Right lung (tissue), 5 donors: ENCODE measurements around the gene NXPH3. TPM values are rescaled to one million over a fixed set of nuclear protein-coding genes. Genes with fewer than 3 reads are reported as not detected.
A peak's percentile ranks its signal among the peaks of the same experiment; 100 is the strongest.
"Not testable (repeated sequence)": the region's sequence is repeated elsewhere in the genome, so short reads cannot be mapped to it uniquely, and the experiment has no call there.

Experiments
- DNase-seq, 2 donors: peaks; one replicate each; pipeline ENCODE4 v3.0.0-alpha.2; 2013
- polyA plus RNA-seq, 5 donors: library from polyadenylated mRNA; unstranded; fragments of 120-200 nt; gene quantifications; one replicate each; pipeline versions ENCODE4 v1.2.1 to v1.2.3, GENCODE V29; 2013; ENCODE audit warnings: inconsistent platforms in 1 of 5, low replicate concordance in 1 of 5; ENCODE audit not compliant: insufficient read length in 5 of 5, insufficient read depth in 1 of 5

NXPH3 gene
- polyA plus RNA-seq, 5 donors: 0.84 to 1.8 (median 1.2) TPM

DNA sequence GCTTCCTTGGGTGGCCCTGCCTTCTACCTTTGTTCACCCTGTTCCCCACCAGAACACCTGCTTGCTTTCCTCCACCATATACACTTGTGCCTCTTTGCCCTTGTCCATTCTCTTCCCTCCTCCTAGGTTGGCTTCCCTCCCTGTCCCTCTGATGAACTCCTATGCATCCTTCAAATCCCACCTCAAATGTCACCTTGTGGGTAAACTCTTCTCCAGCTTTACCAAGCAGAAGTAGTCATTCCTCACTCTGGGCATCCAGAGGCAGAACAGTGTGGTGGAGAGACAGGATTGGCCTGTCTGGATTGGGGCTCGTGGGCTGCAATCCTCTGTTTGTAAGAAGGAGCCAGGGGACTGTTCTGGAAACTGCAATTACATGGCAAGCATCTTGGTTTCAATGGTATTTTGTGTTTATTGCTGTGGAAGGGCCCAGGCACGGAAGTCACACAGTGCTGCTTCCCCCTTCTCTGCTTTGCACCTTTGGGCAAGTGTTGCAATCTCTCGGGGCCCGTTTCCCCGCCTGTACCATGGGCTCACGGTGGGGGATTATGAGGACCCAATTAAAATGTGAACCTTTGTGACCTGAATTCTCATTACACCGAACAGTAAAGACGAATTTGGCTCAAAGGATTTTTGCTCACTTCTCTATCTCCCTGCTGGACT lies 21.9 kb upstream of the NXPH3 start:
- no peak for DNase-seq

DNA sequence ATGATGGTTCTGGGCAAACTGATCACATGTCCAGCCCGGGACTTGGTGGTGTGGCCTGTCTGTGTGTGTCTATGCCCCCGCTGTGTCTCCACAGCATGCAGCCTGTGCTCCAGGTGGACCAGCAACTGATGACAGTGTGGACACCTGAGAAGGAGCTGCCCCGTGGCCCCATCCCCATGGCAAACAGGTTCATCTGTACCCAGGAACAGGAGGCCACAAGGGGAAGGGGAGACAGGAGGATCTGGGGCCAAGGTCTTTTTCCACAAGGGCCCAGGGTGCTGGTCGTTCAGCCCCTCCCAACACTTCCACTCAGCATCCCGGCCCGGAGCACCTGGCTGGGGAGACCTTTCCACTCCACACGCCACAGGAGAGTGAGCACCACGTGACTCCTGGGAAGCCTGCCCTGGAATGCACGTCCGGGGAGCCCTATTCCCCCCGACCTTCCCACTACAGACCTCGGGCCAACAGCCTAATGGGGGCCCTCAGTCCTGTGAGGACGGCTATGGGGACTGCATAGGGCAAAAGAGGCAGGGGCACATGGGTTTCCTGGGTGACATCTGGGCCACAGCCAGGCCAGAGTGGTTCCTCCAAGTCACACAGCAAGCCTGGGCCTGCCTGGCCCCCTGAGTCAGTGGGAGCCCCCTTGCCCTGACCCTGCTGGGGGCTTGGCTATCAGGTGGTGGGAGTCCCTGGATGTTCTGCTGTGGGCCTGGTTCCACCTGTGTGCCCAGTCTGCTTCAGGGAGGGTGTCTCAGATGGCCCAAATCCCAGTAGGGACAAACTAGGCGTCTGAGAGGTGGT lies 20.8 kb upstream of the NXPH3 start:
- no peak for DNase-seq

DNA sequence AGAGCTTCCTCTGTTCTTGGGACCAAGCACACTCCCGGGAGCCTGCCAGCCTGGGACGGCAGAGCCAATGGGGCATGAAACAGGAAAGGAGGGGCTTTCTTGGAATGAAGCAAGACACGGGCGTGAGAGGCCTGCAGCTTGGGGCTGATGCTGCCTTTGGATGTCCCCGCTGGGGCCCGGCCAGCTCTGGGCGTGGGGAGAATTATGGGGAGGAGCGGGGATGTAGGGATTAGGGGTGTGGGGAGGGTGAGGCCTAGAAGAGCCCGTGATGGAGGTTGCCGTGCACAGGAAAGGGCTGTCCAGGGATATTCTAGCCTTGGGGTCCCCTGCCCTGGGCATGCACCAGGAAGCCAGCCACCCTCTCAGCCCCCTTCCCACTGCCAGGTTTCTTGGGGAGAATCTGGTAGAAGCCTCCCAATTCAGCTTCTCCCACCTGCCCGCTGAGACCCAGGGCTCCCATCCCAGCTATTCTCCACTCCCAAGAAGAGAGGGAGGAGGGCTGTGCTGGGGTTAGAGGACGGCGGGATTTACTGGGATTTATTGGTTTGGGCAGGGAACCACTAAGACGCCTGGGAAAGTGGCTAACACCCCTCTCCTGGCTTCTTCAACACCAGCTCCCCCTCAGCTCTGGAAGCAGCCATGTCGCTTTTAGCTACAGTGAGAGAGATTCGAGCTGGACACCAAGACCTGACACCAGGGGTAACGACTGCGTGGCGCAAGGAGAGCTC lies 20.0 kb upstream of the NXPH3 start:
- no peak for DNase-seq

DNA sequence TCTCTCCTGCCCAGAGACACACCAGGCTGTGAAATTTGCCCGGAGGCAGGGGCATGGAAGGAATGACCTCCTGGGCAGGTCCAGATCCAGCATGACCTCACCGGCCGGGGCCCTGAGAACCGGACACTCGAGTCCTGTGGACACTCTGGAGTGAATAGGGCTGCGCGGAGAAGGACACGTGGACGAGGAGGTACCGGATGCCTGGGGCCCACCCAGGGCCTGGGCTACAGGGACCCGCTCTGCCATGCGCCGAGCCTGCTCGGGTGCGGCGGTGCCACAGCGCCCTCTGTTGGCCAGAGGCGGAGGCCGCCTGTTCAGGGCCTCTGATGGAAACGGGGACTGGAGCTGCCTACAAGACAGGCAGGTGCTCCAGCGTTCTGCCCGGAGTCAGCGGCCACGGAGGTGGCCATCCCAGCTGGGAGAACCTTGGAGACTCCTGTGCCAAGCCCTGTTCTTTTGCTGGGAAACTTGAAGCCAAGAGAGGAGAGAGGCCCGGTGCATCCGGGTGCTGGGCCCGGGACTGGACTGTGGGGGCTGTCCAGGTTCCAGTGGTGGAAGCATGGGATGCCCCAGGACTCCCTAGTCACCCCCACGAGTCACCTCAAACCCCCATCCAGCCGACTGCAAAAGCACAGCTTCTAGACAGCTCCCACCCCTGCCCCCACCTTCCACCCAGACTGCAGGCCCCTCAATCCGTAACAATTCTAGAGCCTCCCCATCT lies 19.3 kb upstream of the NXPH3 start:
- peak; percentile 60 to 74 for DNase-seq

DNA sequence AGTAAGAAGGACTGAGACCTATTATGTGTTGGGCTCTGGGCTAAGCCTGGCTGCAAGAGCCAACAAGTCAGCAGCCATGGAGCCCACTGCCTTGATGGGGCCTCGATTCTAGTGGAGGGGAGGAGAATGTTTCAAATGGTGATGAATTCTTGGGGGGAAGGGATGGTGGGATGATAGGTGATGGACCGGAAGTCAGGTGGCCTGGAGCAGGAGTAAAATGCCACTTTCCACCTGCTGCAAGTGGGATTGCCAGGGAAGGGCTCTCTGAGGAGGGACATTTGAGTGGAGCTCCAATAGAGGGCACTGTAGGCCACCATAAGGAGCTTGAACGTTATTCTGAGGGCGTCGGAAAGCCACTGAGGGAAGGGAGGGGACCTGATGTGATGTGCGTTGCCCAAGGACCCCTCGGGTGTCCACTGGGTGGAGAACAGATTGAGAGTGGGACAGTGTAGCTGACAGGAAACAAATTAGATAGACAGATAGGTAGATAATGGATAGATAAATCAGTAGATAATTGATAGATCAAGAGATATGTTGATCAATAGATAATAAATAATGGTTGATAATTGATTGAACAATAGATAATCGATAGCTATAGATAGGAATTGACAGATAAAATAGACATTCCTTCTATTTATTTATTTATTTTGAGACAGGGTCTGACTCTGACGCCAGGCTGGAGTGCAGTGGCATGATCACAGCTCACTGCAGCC lies 18.2 kb upstream of the NXPH3 start:
- no peak for DNase-seq

DNA sequence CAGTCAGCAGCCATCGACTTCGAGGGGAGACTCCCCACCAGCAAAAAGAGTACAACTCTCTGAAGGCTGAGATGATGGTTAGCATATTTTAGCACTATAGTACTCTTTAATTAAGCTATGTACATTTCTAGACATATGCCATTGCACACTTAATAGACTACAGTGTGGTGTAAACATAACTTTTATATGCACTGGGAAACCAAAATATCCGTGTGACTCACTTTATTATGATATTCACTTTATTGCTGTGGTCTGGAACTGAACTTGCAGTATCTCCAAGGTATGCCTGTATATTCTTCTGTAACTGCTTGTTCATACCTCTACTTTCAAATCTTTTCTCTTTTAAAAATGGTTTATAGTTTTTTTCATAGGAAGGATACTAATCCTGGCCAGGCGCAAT lies 11.0 kb upstream of the NXPH3 start:
- DNase-seq: no peak

DNA sequence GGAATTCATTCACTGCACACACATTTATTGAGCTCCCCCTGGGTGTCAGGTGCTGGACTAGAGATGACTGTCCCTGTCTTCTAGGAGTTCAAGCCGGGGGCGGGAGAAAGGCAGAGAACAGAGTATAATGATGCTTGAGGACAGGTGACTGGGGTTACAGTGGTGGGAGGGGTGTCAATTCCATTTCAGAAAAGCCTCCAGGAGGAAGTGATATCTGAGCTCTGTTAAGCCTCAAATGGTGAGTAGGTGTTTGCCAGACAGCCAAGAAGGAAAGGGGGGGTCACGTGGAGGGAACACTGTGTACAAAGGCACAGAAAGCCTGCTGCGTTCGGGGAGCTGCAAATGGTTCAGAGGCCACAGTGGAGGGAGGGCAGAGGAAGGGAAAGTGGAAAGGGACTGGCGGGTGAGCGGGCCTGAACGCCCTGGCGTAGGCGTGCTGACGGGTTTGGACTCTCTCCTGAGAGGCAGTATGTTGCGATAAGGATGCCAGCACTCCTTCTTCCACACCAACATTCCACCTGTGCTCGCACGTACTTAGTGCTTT lies 9.7 kb upstream of the NXPH3 start:
- no peak for DNase-seq

DNA sequence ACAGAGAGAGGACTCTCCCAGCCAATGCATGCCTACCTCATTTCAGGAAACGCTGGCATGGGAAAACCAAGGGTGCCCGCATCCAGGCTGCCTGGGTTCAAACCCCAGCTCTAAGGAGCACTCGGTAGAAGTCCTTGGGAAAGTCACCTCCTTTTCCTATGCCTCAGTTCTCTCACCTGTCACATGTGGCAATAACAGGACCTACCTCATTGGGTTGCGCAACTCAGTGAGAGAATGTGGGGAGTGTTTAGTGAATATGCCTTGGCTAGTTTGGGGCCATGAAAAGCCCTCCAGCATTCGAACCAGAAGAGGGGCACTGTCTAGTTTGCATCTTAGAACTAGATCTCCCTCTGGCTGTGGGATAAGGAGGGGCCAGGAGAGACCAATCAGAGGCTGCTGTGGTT lies 9.0 kb upstream of the NXPH3 start:
- DNase-seq: no peak

DNA sequence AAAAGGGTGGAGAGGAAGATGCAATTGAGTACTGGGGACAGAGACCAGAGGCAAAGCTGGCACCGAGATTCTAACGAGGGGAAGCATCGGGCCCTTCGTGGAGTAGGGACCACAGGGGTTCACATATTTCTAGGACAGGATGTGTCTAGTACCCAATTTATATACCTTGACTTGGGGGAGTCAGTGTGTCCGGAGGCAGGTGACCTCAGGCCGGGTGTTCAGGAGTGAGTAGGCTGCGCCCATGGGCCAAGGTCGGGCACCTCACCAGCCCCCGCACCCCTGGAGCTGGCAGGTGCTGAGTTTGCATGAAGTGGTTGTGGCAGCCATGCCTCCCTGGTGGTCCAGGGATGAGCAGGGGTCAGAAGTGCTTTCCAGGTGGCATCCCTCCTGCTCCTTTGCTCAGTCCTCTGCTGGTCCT lies 8.6 kb upstream of the NXPH3 start:
- no peak for DNase-seq

DNA sequence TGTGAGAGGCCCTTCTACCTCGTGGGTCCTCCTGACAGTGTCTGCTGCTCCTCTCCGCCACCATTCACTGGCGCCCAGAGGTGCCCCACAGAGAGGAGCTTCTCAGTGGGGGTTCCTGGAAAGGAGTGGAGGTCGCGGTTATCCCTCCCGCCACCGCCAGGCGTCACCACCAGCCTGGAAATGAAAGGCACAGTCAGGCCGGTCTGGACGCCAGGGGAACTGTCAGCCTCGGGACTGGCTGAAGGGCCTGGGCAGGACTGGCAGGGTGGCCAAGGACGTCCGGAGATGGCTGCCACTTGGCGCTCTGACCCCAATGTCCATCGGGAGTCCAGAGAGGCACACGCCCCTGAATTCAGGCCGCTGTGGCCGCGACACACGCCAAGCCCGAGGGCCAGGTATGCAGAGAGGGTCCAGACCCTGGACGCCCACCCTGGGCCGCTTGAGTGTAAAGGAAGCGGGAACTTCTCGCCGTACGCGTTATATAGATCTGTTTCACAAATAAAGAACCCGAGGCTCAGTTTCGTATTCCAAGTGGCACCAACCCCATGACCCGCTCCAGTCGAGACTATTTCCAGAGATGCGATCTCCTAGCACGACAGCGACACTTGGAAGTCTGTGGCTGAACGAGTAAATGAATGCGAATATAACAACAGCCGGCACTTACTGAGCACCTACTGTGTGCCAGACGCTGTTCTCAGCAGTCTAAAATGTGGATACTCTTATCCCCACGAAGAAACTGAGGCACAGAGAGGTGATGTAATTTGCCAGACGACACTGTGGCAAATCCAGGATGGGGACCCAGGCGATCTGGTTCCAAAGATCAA lies 7.6 kb upstream of the NXPH3 start:
- DNase-seq: peak; percentile 71 to 82

DNA sequence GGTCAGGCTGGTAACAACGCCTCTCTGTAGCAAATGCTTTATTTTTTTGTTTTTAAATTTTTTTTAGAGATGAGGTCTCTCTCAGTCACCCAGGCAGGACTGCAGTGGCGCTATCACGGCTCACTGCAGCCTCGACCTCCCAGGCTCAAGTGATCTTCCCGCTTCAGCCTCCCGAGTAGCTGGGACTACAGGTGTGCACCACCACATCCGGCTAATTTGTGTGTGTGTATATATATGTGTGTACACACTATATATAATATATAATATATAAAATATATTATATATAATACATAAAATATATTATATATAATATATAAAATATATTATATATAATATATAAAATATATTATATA lies 7.0 kb upstream of the NXPH3 start:
- DNase-seq: not testable (repeated sequence)

DNA sequence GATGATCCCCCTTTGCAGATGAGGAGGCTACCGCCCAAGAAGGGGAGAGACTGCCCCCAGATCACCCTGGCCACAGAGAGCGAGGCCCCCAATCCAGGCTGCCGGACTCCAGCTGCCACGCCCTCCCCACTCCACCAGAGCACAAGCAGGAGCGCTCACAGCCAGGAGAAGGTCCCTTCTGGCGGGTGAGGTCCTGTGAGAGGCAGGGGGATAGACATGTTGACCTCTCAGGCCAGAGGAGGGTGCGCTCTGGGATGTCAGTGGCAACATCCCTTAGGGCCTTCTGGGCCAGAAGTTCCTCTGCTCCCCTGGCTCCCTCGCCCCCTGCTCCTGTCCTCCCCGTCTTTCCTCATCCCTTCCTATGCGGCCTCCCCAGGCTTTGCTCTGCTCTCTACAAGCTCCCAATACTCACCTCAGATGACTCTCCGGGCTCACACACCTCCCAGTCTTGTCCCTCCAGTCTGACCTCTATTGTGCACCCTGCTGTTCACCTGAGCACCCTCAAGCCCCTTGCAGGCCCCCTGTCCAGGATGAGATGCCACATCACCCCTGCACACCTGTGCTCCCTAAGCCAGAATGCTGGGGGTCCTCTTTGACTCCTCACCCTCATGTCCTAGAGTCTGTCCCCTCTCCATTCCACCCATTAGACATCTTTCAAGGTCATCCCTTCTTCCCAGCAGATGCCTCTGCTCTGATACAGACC lies 5.0 kb upstream of the NXPH3 start:
- DNase-seq: no peak

DNA sequence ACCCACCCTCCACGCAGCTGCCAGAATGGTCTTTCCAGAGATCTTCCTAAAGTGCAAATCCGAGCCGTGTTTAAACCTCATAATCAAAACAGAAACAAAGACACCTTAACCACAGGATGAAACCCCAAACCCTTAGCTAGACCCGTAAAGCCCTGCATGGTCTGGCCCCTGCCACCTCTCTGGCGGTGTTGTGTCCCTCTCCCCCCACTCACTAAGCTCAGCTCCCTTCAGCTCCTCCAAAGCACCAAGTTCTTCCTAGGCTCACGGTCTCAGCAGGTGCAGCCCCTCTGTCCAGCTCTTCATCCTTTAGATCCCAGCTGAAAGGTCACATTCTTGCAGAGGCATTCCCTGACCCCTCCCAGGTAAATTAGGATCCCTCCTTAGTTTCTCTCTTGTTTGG lies 4.4 kb upstream of the NXPH3 start:
- no peak for DNase-seq

DNA sequence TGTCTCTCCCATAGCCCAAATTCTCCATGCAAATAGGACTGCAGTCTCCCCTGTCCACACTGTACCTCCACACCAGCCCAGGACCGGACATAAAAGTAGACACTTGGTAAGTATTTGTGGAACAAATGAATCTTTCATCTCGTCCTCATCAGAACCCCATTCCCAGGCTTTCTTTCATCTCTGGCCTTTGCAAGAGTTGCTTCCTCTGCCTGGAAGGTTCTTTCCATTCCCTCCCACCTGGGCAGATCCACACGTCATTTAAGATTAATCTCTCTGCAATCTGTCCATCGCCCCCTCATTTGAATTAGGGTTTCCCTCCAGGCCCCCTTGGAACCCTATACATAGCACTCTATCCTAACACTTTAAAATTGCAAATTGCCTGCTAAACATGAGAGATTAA lies 3.9 kb upstream of the NXPH3 start:
- DNase-seq: no peak

DNA sequence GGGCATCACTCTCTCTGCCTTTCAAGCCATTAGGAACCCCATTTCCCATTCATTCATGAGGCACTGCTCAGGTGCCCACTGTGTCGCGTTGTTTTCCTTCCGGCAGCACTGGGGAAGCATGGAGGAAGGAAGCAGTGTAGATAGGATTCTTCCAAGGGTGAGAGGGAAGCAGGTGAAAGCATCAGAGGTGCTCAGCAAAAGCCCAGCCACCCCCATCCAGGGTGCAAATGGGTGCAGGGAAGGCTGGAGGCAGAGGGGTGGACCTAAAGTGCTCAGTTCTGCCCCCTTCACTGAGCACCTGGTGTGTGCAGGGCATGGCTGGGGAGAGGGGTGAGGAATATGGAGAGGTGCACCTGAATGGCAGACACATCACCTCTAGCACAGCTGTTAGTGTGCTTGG lies 3.4 kb upstream of the NXPH3 start:
- no peak for DNase-seq

DNA sequence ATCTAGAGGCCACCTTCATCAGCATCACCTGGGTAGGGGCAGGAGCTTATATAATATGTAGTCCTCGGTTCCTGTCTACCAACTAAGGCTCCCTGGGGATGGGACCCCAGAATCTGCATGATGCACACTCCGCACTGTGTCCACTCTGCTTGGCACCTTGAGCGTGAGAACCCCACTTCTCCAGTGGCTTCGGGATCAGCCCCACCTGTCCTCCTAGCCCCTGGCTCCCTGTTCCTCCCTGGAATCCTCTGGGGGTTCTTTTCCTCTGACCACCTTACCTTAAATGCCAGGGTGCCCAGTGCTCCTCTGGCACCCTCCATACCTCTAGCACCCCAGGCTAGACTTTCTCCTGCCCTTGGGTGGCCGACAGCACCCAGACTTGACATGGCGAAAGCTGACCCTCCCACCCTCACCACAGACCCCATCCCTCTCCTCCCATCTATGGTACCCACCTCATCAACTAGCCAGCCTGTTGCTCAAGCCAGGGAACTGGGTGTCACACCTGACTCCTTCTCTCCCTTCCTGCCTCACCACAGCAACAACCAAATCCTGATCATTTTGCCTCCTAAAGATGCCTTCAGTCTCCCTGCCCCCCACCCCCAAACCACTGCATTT lies 2.8 kb upstream of the NXPH3 start:
- no peak for DNase-seq

DNA sequence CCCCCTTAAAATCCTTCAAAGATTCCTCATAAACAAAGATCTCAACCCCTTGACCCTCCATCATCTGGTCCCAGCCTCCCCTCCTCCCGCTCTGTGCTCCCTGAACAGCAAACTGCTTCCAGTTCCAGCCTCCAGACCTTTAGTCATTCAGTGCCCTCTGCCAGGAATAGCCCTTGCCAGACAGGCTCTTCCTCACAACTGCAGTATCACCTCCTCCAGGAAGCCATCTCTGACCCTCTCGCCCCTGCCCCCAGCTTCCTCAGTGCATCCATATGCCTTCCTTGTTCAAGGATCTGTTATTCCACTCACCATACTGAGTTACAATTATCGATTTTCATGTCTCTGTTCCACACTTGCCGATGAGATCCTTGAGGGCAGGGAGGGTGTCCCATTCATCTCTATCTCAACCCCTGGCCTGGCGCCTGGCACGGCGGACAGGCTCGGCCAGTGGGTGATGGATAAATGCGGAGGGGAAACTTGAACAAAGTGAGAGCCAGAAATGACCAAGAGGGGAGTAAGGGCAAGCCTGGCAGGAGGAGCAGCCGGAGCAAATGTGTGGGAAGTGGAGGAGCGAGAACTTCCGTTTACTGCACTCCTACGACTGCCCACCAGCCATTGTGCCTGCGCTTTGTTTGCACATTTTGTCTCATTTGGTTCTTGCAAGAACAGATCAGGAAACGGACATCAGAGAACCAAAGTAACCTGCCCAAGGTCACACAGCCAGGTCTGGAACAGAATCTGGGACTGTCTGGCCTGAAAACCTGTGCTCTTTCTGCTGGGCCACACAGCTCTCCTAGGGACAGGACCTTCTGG lies 2.0 kb upstream of the NXPH3 start:
- no peak for DNase-seq

DNA sequence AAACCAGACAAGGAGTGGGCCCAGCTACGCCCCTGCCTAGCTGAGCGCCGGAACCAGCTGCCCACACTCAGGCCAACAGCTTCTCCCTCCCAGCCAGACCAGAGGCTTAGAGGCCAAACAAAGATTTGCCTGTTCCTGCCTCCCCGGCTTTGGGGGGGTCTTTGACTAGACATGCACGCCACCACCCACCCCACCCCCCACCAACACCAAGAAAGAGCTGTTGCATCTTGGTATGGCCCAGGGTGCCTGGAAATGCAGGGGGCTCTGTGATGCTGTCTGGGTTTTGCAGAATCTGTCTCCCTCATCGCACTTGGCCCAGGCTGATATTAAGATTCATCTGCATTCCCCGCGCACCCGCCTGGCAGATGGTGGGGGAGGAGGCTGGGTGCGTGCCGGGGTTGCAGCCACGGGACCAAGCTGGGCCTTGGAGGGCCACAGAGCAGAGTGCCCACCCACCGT lies 1.3 kb upstream of the NXPH3 start:
- DNase-seq: no peak
